Astrocyte (in vitro differentiated cells and primary cell): ENCODE data around the gene RBM47. TPM values are rescaled to one million over a fixed set of nuclear protein-coding genes. Genes with fewer than 3 reads are reported as not detected.
"Not testable (repeated sequence)": the region's sequence is repeated elsewhere in the genome, so short reads cannot be mapped to it uniquely, and the experiment has no call there.

Experiments
- DNase-seq: peaks from one replicate; pipeline ENCODE4 v3.0.0-alpha.2; 2010; ENCODE audit warnings: low read depth
- FAIRE-seq: peaks from 2 replicates; lab custom pipeline; 2011; peaks lifted over from hg19 to GRCh38; lab: Jason Lieb, UNC
- H2AFZ ChIP-seq: 2 replicates; pipeline ENCODE4 v1.6.0; 2012; ENCODE audit warnings: low read depth, low read length, inconsistent platforms
- H3K27ac ChIP-seq: 2 replicates; pipeline ENCODE4 v1.5.1; 2011; ENCODE audit warnings: low read depth, low read length, inconsistent platforms
- H3K27me3 ChIP-seq: 2 replicates; pipeline ENCODE4 v1.6.0; 2011; ENCODE audit warnings: low read length, inconsistent platforms; ENCODE audit not compliant: insufficient read depth
- H3K36me3 ChIP-seq: 2 replicates; pipeline ENCODE4 v1.5.1; 2011; ENCODE audit warnings: low read length, inconsistent platforms; ENCODE audit not compliant: insufficient read depth
- H3K4me1 ChIP-seq: 2 replicates; pipeline ENCODE4 v1.5.1; 2011; ENCODE audit warnings: low read length, inconsistent platforms; ENCODE audit not compliant: insufficient read depth
- H3K4me2 ChIP-seq: 2 replicates; pipeline ENCODE4 v1.6.0; 2012; ENCODE audit warnings: low read length, inconsistent platforms
- H3K4me3 ChIP-seq: 2 replicates; pipeline ENCODE4 v1.5.1; 2011; ENCODE audit warnings: low read depth, mild to moderate bottlenecking, low read length, inconsistent platforms; ENCODE audit not compliant: insufficient read depth
- H3K79me2 ChIP-seq: 2 replicates; pipeline ENCODE4 v1.6.0; 2012; ENCODE audit warnings: mild to moderate bottlenecking, low read length, inconsistent platforms; ENCODE audit not compliant: insufficient read depth
- H3K9ac ChIP-seq: 2 replicates; pipeline ENCODE4 v1.6.0; 2012; ENCODE audit warnings: mild to moderate bottlenecking, low read length, inconsistent platforms
- H3K9me3 ChIP-seq: 2 replicates; pipeline ENCODE4 v1.5.1; 2012; ENCODE audit warnings: low read depth, mild to moderate bottlenecking, low read length, inconsistent platforms; ENCODE audit not compliant: insufficient read depth
- H4K20me1 ChIP-seq: 2 replicates; pipeline ENCODE4 v1.6.0; 2012; ENCODE audit warnings: low read length, inconsistent platforms; ENCODE audit not compliant: insufficient read depth
- H3K27ac Mint-ChIP-seq: one replicate; pipeline ENCODE4 v1.8.0; 2021; ENCODE audit warnings: mild to moderate bottlenecking, mixed read lengths; ENCODE audit not compliant: unreplicated experiment
- H3K27me3 Mint-ChIP-seq: one replicate; pipeline ENCODE4 v1.8.0; 2021; ENCODE audit warnings: low read depth, mixed read lengths; ENCODE audit not compliant: unreplicated experiment
- H3K36me3 Mint-ChIP-seq: one replicate; pipeline ENCODE4 v1.8.0; 2021; ENCODE audit warnings: low read depth, mixed read lengths; ENCODE audit not compliant: unreplicated experiment
- H3K4me1 Mint-ChIP-seq: one replicate; pipeline ENCODE4 v1.8.0; 2021; ENCODE audit warnings: low read depth, mixed read lengths; ENCODE audit not compliant: unreplicated experiment
- H3K4me3 Mint-ChIP-seq: one replicate; pipeline ENCODE4 v1.8.0; 2021; ENCODE audit warnings: mild to moderate bottlenecking, moderate library complexity, mixed read lengths; ENCODE audit not compliant: unreplicated experiment
- H3K9me3 Mint-ChIP-seq: one replicate; pipeline ENCODE4 v1.8.0; 2021; ENCODE audit warnings: mild to moderate bottlenecking, mixed read lengths; ENCODE audit not compliant: unreplicated experiment
- EZH2 ChIP-seq: IDR thresholded peaks from 2 replicates; pipeline ENCODE4 v1.6.1; 2012; ENCODE audit warnings: mild to moderate bottlenecking, low read length, inconsistent platforms; ENCODE audit not compliant: insufficient read depth
- total RNA-seq: library from RNA; stranded (reverse); gene quantifications from 2 replicates; pipeline ENCODE4 v1.2.1, GENCODE V29; 2021
- TF ChIP-seq, protein P1 (sequence below): IDR thresholded peaks from 2 replicates; pipeline ENCODE4 v1.5.1; 2011; ENCODE audit warnings: low read depth, mild to moderate bottlenecking, inconsistent platforms, low read length, moderate library complexity; ENCODE audit not compliant: insufficient read depth

Gene RBM47
- total RNA-seq, 1 donor from 2014 or later, result 2.9 TPM

DNA sequence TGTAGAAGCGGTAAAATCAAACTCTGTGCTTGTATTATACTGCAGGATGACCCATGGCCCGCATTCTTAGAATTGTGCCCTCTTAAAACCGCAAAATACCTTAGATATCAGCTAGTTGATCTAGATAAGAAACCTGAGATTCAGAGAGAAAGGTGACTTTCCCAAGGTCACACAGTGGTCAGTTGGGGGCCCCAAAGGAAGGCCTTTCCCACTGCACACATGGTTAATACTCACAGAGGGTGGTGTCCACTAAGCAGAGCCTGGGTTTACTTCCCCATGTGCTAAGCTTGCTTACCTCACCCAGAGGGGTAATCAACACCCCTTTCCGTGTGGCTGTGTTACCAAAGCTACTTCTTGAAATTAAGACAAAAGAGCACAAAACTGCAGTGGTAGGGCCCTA lies 66.3 kb downstream of the RBM47 start:
- no peak for FAIRE-seq
- Mint-ChIP-seq H3K27ac (no peak overlapping the region), H3K9me3 (peaks cover 2% of the 10 kb centered on the region), H3K4me1 (peaks cover 7% of the 10 kb centered on the region), H3K4me3 (no peak overlapping the region), H3K36me3 (no peaks in the 10 kb centered on the region), H3K27me3 (no peaks in the 10 kb centered on the region)
- H3K4me1 ChIP-seq, result peaks cover 2% of the 10 kb centered on the region
- H3K36me3 ChIP-seq, result no peaks in the 10 kb centered on the region
- no peak for DNase-seq
- no peaks in the 10 kb centered on the region for H3K27me3 ChIP-seq
- no peaks in the 10 kb centered on the region for H3K9me3 ChIP-seq
- no peak overlapping the region for H2AFZ ChIP-seq
- no peak overlapping the region for H3K4me2 ChIP-seq
- H3K9ac ChIP-seq, result no peak overlapping the region
- no peak for TF ChIP-seq EZH2
- TF ChIP-seq, protein P1, sequence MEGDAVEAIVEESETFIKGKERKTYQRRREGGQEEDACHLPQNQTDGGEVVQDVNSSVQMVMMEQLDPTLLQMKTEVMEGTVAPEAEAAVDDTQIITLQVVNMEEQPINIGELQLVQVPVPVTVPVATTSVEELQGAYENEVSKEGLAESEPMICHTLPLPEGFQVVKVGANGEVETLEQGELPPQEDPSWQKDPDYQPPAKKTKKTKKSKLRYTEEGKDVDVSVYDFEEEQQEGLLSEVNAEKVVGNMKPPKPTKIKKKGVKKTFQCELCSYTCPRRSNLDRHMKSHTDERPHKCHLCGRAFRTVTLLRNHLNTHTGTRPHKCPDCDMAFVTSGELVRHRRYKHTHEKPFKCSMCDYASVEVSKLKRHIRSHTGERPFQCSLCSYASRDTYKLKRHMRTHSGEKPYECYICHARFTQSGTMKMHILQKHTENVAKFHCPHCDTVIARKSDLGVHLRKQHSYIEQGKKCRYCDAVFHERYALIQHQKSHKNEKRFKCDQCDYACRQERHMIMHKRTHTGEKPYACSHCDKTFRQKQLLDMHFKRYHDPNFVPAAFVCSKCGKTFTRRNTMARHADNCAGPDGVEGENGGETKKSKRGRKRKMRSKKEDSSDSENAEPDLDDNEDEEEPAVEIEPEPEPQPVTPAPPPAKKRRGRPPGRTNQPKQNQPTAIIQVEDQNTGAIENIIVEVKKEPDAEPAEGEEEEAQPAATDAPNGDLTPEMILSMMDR, result no peak
- H3K4me3 ChIP-seq, result no peak overlapping the region
- no peak overlapping the region for H3K27ac ChIP-seq
- no peaks in the 10 kb centered on the region for H3K79me2 ChIP-seq
- H4K20me1 ChIP-seq, result no peaks in the 10 kb centered on the region

DNA sequence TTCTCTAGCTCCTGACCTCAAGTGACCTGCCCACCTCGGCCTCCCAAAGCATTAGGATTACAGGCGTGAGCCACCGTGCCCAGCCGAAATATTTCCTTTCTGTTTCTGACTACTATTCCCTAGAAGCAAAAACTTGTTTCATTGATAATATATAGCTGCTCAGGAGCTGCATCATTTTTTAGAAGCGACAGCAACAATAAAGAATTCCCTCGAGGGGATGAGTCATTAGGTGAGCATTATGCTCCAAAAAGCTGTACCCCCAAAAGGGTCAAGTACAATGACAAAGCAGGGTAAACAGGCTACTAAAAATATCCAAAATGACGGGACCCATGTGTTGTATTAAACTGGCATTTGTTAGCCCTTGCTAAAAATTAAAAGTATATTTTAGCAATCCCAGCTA lies 67.0 kb downstream of the RBM47 start:
- Histone ChIP-seq H3K36me3 (no peaks in the 10 kb centered on the region), H4K20me1 (no peaks in the 10 kb centered on the region), H2AFZ (no peak overlapping the region), H3K4me2 (no peak overlapping the region), H3K27me3 (no peaks in the 10 kb centered on the region), H3K4me3 (no peak overlapping the region), H3K79me2 (no peaks in the 10 kb centered on the region), H3K9me3 (no peaks in the 10 kb centered on the region), H3K27ac (no peak overlapping the region), H3K9ac (no peak overlapping the region), H3K4me1 (peaks cover 2% of the 10 kb centered on the region)
- DNase-seq (no peak), FAIRE-seq (no peak)
- Mint-ChIP-seq H3K36me3 (no peaks in the 10 kb centered on the region), H3K4me1 (peaks cover 7% of the 10 kb centered on the region), H3K27me3 (no peaks in the 10 kb centered on the region), H3K27ac (no peak overlapping the region), H3K4me3 (no peak overlapping the region), H3K9me3 (peaks cover 2% of the 10 kb centered on the region)
- no peak for TF ChIP-seq EZH2
- TF ChIP-seq, protein P1, result no peak

DNA sequence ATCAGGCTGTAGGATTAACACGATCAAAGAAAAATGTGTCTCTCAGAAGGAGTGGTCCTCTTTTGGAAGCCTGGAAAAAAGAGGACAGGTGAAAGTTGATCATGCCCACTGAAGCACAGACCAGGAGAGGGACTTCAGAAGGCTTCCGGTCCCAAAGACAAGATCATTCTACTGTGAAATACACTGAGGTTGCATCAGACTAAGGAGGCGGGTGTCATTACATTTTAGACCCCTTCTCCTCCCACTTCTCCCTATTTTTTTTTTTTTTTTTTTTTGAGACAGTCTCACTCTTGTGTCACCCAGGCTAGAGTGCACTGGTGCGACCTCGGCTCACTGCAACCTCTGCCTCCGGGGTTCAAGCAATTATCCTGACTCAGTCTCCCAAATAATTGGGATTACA lies 67.5 kb downstream of the RBM47 start:
- Mint-ChIP-seq H3K27me3 (no peaks in the 10 kb centered on the region), H3K36me3 (no peaks in the 10 kb centered on the region), H3K27ac (no peak overlapping the region), H3K4me3 (no peak overlapping the region), H3K9me3 (peaks cover 2% of the 10 kb centered on the region), H3K4me1 (peaks cover 7% of the 10 kb centered on the region)
- Histone ChIP-seq H3K4me3 (no peak overlapping the region), H3K27me3 (no peaks in the 10 kb centered on the region), H2AFZ (no peak overlapping the region), H3K4me1 (peaks cover 2% of the 10 kb centered on the region), H3K9me3 (no peaks in the 10 kb centered on the region), H3K4me2 (no peak overlapping the region), H3K79me2 (no peaks in the 10 kb centered on the region), H4K20me1 (no peaks in the 10 kb centered on the region), H3K36me3 (no peaks in the 10 kb centered on the region), H3K9ac (no peak overlapping the region), H3K27ac (no peak overlapping the region)
- DNase-seq (no peak), FAIRE-seq (no peak)
- TF ChIP-seq, protein P1, result no peak

DNA sequence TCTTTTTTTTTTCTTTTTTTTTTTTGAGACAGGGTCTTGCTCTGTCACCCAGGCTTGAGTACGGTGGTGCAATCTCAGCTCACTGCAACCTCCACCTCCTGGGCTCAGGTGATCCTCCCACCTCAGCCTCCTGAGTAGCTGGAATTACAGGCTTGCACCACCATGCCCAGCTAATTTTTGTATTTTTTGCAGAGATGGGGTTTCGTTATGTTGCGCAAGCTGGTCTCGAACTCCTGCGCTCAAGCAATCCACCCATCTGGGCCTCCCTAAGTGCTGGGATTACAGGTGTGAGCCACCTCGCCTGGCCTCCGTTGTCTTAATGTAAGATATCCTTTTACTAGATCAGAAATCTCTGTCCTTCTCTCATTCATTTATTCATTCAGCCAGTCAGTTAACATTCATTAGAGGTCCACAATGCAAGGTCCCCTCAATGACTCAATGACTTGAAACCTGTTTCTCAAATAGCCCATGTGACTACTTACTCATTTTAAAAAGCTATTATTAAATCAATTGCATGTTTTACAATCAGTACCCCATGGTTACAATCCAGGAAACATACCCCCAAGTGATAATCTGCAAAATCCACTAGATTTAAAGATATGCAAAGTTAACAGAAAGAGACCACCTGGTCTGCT lies 68.0 kb downstream of the RBM47 start:
- H3K27me3 ChIP-seq, H3K9ac ChIP-seq, H3K4me3 Mint-ChIP-seq, H2AFZ ChIP-seq, H3K27ac ChIP-seq, H3K4me1 ChIP-seq, H3K4me3 ChIP-seq, H3K4me1 Mint-ChIP-seq, H4K20me1 ChIP-seq, H3K9me3 ChIP-seq, DNase-seq, H3K27ac Mint-ChIP-seq, H3K79me2 ChIP-seq, H3K4me2 ChIP-seq, H3K36me3 ChIP-seq, FAIRE-seq, H3K36me3 Mint-ChIP-seq, H3K9me3 Mint-ChIP-seq, H3K27me3 Mint-ChIP-seq: not testable (repeated sequence)
